ENCODE measurements around the gene NLRP11. TPM values are rescaled to one million over a fixed set of nuclear protein-coding genes. Genes with fewer than 3 reads are reported as not detected.

Gene NLRP11
- not detected in 2 replicates for total RNA-seq (2021)
- long read RNA-seq, partial matches to known transcripts: 1 of 1 reads
- long read RNA-seq, other reads (novel, unspliced or antisense): 0 of 1 reads

GRCh38 chr19:55831846-55832245 is at the start of gene NLRP11:
TSS of gene NLRP11 (minus strand) at chr19:55831999. CDS start at chr19:55818174, 13,825 bp downstream.
- Histone ChIP-seq H2AFZ (ENCODE audit: low read length) (no peak within 1 kb of the TSS), H2BK15ac (ENCODE audit: low read depth, low read length) (no peak within 1 kb of the TSS), H3K9me3 (ENCODE audit: control insufficient read depth, low read depth, low read length) (peaks cover 53% of the 10 kb centered on the region), H3K79me1 (ENCODE audit: insufficient read depth, low read depth, low read length, poor library complexity, severe bottlenecking) (no peaks in the 10 kb centered on the region), H3K14ac (ENCODE audit: insufficient read depth, low read length) (no peak within 1 kb of the TSS), H4K91ac (ENCODE audit: insufficient read length, low read depth, low read length) (no peak within 1 kb of the TSS), H3K4ac (ENCODE audit: low read depth, low read length) (no peak within 1 kb of the TSS), H4K20me1 (ENCODE audit: control insufficient read depth, insufficient read depth, insufficient read length) (no peaks in the 10 kb centered on the region), H4K5ac (ENCODE audit: insufficient read length, low read depth, low read length) (no peak within 1 kb of the TSS), H3K56ac (ENCODE audit: insufficient read length, low read depth, low read length) (no peak within 1 kb of the TSS), H2BK120ac (ENCODE audit: low read depth, low read length, poor library complexity, severe bottlenecking) (no peak within 1 kb of the TSS), H2BK12ac (ENCODE audit: insufficient read length, low read depth, low read length) (no peak within 1 kb of the TSS), H3K4me2 (ENCODE audit: insufficient read depth, insufficient read length, low read length) (no peak within 1 kb of the TSS), H3K4me1 (ENCODE audit: insufficient read depth, low read length) (no peaks in the 10 kb centered on the region), H3K23me2 (ENCODE audit: insufficient read length, low read depth, low read length, poor library complexity, severe bottlenecking) (no peaks in the 10 kb centered on the region), H3K9ac (ENCODE audit: extremely low read depth, insufficient read length, low read length) (no peak within 1 kb of the TSS), H4K8ac (replicated peaks; ENCODE audit: insufficient read length, low read depth, low read length) (no peak within 1 kb of the TSS), H3K23ac (ENCODE audit: insufficient read length, low read depth, low read length) (no peak within 1 kb of the TSS), H3K18ac (ENCODE audit: insufficient read length, low read depth, low read length) (no peak within 1 kb of the TSS), H3K79me2 (ENCODE audit: insufficient read depth, low read length) (no peaks in the 10 kb centered on the region), H2AK5ac (ENCODE audit: insufficient read length, low read length) (no peak within 1 kb of the TSS), H2BK20ac (ENCODE audit: low read depth, low read length, poor library complexity, severe bottlenecking) (no peak within 1 kb of the TSS), H3T11ph (ENCODE audit: low read length) (no peak within 1 kb of the TSS), H2BK5ac (ENCODE audit: insufficient read length, low read length) (no peak within 1 kb of the TSS), H3K27ac (ENCODE audit: insufficient read length, low read depth, low read length) (no peak within 1 kb of the TSS), H3K27me3 (ENCODE audit: insufficient read depth, low read length) (no peaks in the 10 kb centered on the region)
- no peak for TF ChIP-seq CTCF (conservative IDR thresholded peaks at IDR 0.05)
- no peak for DNase-seq
- Mint-ChIP-seq H3K4me1 (no peaks in the 10 kb centered on the region), H3K27ac (no peak within 1 kb of the TSS), H3K36me3 (ENCODE audit: insufficient read depth in 1 of 3, low read depth in 3 of 3) (peaks cover 0 to 20% (median 10%) of the 10 kb centered on the region in 3 experiments; a peak in 4 of 7 replicates), H3K4me3 (no peak within 1 kb of the TSS), H3K9me3 (peaks cover 71 to 85% of the 10 kb centered on the region in 2 experiments), H3K27me3 (ENCODE audit: low read depth) (0 out of 2 replicates have a peak, but pooled peaks cover 6% of the 10 kb centered on the region)
- no CpG with 5 or more reads among the region's 10 CpGs for WGBS (ENCODE audit: extremely low coverage, insufficient read length, low lambda C conversion rate)

Data from H9 (cell line).